UCSD-AML1 (cell line): ENCODE data around the gene COX7A2L.
"Not testable (repeated sequence)": the region's sequence is repeated elsewhere in the genome, so short reads cannot be mapped to it uniquely, and the experiment has no call there.

Source experiments
- DNase-seq: peaks from one replicate; lab custom pipeline; 2025; ENCODE audit not compliant: unreplicated experiment; lab: John Stamatoyannopoulos, UW

The COX7A2L gene

GRCh38 chr2:42368817-42369531, 8.0 kb upstream of the COX7A2L start:
- no peak for DNase-seq

GRCh38 chr2:42367835-42368234, 6.8 kb upstream of the COX7A2L start:
- DNase-seq, result no peak

- no peak for DNase-seq
Observed at GRCh38 chr2:42366411-42366810, 5.4 kb upstream of the COX7A2L start.

GRCh38 chr2:42364658-42365057, 3.6 kb upstream of the COX7A2L start:
- no peak for DNase-seq

GRCh38 chr2:42363413-42363812, 2.4 kb upstream of the COX7A2L start:
- no peak for DNase-seq

- no peak for DNase-seq
Observed at GRCh38 chr2:42361728-42362283, 789 bp upstream of the COX7A2L start.

DNA sequence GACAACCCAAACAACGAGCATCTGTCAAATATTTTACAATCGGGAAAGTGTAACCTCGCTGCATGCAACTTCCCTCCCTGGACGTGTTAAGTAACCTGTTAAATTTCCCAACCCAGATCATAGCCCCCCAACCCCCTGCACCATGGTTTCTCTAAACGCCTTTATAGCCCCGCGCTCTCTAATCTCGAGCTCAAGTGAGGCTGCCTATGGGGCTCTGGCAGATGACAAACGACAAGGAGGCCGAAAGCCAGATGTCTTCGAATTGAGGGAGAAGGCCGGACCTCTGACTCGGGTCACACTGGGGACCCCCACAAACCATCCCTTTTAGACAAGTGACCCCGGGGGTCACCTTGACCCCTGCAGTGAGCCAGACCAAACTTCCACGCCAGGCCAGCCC, 526 bp downstream of the COX7A2L start:
- no peak for DNase-seq

GRCh38 chr2:42359965-42360483, 993 bp downstream of the COX7A2L start:
- DNase-seq, result no peak

DNA sequence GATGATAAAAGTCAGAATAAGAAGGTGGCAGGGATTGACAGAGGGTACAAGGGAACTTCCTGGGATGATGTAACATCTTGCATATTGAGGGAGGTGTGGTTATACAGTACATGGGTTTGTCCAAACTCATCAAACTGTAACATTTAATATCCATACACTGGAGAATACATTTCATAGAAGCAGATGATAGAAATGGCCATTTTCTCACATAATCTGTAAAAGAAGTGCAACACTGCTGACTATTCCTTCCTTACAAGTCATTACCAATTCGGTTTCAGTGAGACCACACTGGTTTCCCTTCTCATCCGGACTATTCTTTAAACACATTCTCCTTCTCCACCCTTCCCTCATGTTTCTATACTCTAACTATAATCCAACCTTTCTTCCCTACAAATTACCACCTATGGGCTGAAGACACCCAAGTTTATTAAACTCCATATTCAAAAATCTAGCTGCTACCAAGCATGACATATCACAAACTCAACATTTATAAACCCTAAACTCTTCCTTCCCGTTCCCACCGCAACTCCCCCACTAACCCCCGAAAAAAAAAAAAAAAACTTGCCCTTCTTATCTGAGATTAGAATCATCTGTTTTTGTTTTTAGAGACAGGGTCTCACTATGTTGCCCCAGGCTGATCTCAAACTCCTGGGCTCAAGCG, 1.6 kb downstream of the COX7A2L start:
- DNase-seq, result no peak

GRCh38 chr2:42353792-42354429, 7.1 kb downstream of the COX7A2L start:
- no peak for DNase-seq

GRCh38 chr2:42351864-42352263, 9.2 kb downstream of the COX7A2L start:
- DNase-seq, result no peak

GRCh38 chr2:42350434-42351063, 10.5 kb downstream of the COX7A2L start:
- DNase-seq, result no peak

GRCh38 chr2:42348113-42348805, 12.8 kb downstream of the COX7A2L start:
- DNase-seq, result no peak

- DNase-seq, result not testable (repeated sequence)
Observed at GRCh38 chr2:42347518-42347917, 13.5 kb downstream of the COX7A2L start.

- DNase-seq, result not testable (repeated sequence)
Observed at GRCh38 chr2:42346856-42347255, 14.2 kb downstream of the COX7A2L start.

GRCh38 chr2:42345986-42346385, 15.0 kb downstream of the COX7A2L start:
- DNase-seq, result no peak

DNA sequence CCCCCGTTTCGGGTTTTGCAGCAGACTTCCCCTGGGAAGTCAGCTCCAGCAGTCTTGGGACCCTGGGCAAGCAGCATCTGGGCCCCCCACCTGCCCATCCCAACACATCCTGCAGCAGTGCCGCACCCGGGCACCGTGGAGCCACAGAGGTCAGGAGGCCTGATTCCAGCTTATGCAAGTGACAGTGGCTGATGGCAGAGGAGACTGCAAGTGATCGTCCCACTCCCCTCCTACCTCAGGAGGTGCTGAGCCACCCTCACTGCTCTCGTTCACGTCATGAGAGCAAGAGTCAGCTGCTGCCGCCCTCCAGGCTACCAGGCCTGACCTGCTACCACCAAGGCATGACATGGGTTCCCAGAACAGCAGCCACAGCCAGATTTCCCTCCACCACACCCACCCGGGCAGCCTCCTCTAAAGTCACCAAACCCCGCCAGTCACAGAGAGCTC, 18.2 kb downstream of the COX7A2L start:
- no peak for DNase-seq

- DNase-seq, result no peak
Observed at GRCh38 chr2:42342061-42342794, 18.8 kb downstream of the COX7A2L start.

- DNase-seq, result no peak
Observed at GRCh38 chr2:42340938-42341636, 19.9 kb downstream of the COX7A2L start.
